Measurements from ENCODE around the gene GRM7. TPM values are rescaled to one million over a fixed set of nuclear protein-coding genes. Genes with fewer than 3 reads are reported as not detected.

The GRM7 gene
- total and polyA plus RNA-seq, 5 experiments from 2014 or later = not detected

DNA sequence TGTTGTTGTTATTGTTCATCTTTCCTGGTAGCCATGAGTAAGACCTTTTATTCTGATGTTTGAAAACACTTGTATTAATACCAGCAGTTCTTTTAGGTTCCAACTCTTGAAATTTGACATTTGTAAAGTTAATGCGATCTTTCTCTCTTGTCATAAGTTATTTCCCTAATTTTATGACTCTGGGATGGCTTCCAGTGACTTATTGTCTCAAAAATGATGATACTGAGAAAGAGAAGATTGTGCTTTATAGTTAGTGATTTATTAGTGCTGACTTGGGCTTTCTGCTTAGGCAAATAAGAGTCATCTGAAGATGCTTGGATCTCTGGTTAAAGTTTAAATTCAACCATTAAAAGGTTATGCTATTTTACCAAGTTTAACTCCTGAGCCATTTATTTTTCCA lies 715.2 kb downstream of the GRM7 start:
- no peak overlapping the region for H3K27ac Mint-ChIP-seq
- POLR2A ChIA-PET = no interaction called here
- peaks cover 0 to 2% (median 0%) of the 10 kb centered on the region in 3 donors for H3K36me3 Mint-ChIP-seq
- DNase-seq = no peak
- H3K4me1 Mint-ChIP-seq = peaks cover 0 to 2% (median 0%) of the 10 kb centered on the region in 4 donors
- peaks cover 0 to 12% (median 8%) of the 10 kb centered on the region in 5 donors for H3K27me3 Mint-ChIP-seq
- H3K4me3 Mint-ChIP-seq = no peak overlapping the region
- peaks cover 0 to 16% (median 8%) of the 10 kb centered on the region in 9 donors for H3K9me3 Mint-ChIP-seq
- ATAC-seq = no peak

- Mint-ChIP-seq H3K9me3 (peaks cover 0 to 12% (median 4%) of the 10 kb centered on the region in 9 donors), H3K36me3 (peaks cover 0 to under 1% (median 0%) of the 10 kb centered on the region in 3 donors), H3K4me3 (no peak overlapping the region), H3K4me1 (peaks cover 0 to 2% (median 0%) of the 10 kb centered on the region in 4 donors), H3K27me3 (peaks cover 0 to 12% (median 6%) of the 10 kb centered on the region in 5 donors), H3K27ac (no peak overlapping the region)
- POLR2A ChIA-PET = no interaction called here
- ATAC-seq (no peak), DNase-seq (no peak)
Observed at GRCh38 chr3:7576506-7576905, 715.6 kb downstream of the GRM7 start.

GRCh38 chr3:7577513-7577912 lies 716.6 kb downstream of the GRM7 start:
- Mint-ChIP-seq H3K27ac (no peak overlapping the region), H3K4me3 (no peak overlapping the region), H3K4me1 (peaks cover 0 to 2% (median 0%) of the 10 kb centered on the region in 4 donors), H3K27me3 (peaks cover 0 to 15% (median 9%) of the 10 kb centered on the region in 5 donors), H3K36me3 (no peaks in the 10 kb centered on the region), H3K9me3 (peaks cover 0 to 11% (median 0%) of the 10 kb centered on the region in 9 donors)
- ATAC-seq = no peak
- POLR2A ChIA-PET = no interaction called here
- no peak for DNase-seq

- Mint-ChIP-seq H3K27ac (no peak overlapping the region), H3K4me3 (no peak overlapping the region), H3K4me1 (no peaks in the 10 kb centered on the region), H3K9me3 (peaks cover 0 to 18% (median 0%) of the 10 kb centered on the region in 9 donors), H3K27me3 (peaks cover 0 to 18% (median 4%) of the 10 kb centered on the region in 5 donors), H3K36me3 (no peaks in the 10 kb centered on the region)
- ATAC-seq = no peak
- POLR2A ChIA-PET = no interaction called here
- no peak for DNase-seq
Observed at GRCh38 chr3:7581831-7582230, 720.9 kb downstream of the GRM7 start.

- Mint-ChIP-seq H3K4me3 (no peak overlapping the region), H3K27me3 (peaks cover 0 to 12% (median 4%) of the 10 kb centered on the region in 5 donors), H3K36me3 (no peaks in the 10 kb centered on the region), H3K9me3 (peaks cover 0 to 15% (median 0%) of the 10 kb centered on the region in 9 donors), H3K27ac (no peak overlapping the region), H3K4me1 (no peaks in the 10 kb centered on the region)
- ATAC-seq = no peak
- POLR2A ChIA-PET = no interaction called here
- DNase-seq = no peak
Observed at GRCh38 chr3:7585052-7585451, 724.1 kb downstream of the GRM7 start.

- Mint-ChIP-seq H3K9me3 (peaks cover 0 to 11% (median 0%) of the 10 kb centered on the region in 9 donors), H3K27ac (no peak overlapping the region), H3K4me1 (no peaks in the 10 kb centered on the region), H3K4me3 (no peak overlapping the region), H3K27me3 (peaks cover 0 to 17% (median 0%) of the 10 kb centered on the region in 5 donors), H3K36me3 (no peaks in the 10 kb centered on the region)
- ATAC-seq = no peak
- POLR2A ChIA-PET = no interaction called here
- DNase-seq = no peak
Observed at GRCh38 chr3:7588236-7588635, 727.3 kb downstream of the GRM7 start.

DNA sequence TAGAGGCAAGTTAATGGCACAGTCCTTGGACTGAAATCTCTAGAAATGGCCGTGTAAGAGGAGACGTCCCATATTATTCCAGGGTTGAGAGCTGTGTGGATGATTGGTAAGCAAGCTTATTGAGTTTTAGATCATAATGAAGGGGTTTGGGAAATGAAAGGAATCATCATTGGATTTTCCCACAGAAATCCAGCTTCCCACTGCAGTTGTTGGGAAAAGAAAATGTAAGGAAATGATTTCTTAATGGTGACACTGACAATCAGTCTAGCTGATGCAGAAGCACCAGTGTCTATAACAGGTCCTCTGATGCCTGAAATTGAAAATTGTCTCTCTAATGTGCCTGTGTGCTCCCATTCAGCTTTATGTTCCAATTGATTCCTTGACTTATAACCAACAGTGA lies 728.6 kb downstream of the GRM7 start:
- POLR2A ChIA-PET = no interaction called here

GRCh38 chr3:7602297-7602696 lies 741.4 kb downstream of the GRM7 start:
- POLR2A ChIA-PET = no interaction called here
- Mint-ChIP-seq H3K4me1 (no peaks in the 10 kb centered on the region), H3K36me3 (no peaks in the 10 kb centered on the region), H3K4me3 (no peak overlapping the region), H3K27ac (no peak overlapping the region), H3K27me3 (peaks cover 0 to 3% (median 0%) of the 10 kb centered on the region in 5 donors), H3K9me3 (no peaks in the 10 kb centered on the region)
- DNase-seq (no peak), ATAC-seq (no peak)

More for the DNA sequence above, 728.6 kb downstream of the GRM7 start:
- no peaks in the 10 kb centered on the region for H3K4me1 Mint-ChIP-seq
- no peak overlapping the region for H3K27ac Mint-ChIP-seq
- DNase-seq = no peak
- peaks cover 0 to 4% (median 0%) of the 10 kb centered on the region in 9 donors for H3K9me3 Mint-ChIP-seq
- peaks cover 0 to 21% (median 0%) of the 10 kb centered on the region in 5 donors for H3K27me3 Mint-ChIP-seq
- H3K36me3 Mint-ChIP-seq = no peaks in the 10 kb centered on the region
- no peak overlapping the region for H3K4me3 Mint-ChIP-seq
- ATAC-seq = no peak

DNA sequence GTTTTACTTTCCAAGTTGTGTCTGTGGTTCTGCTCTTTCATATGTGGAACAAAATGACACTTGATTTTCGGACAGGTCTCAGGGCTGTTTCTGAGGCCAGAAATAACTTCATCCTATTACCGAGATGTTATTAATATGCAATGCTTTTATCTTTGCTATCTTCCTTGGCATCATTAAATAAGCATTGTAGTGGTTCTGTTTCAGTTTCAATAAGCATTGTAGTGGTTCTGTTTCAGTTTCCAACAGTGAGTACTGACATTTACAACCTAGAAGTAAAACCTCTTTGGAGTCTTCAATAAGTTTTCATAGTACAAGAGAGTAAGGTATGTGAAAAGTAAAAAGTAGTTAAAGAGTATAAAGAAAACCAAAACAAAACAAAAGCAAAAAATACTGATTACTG lies 746.2 kb downstream of the GRM7 start:
- H3K36me3 Mint-ChIP-seq = no peaks in the 10 kb centered on the region

GRCh38 chr3:7607676-7608075 lies 746.8 kb downstream of the GRM7 start:
- Mint-ChIP-seq H3K9me3 (peaks cover 0 to 3% (median 0%) of the 10 kb centered on the region in 9 donors), H3K27ac (no peak overlapping the region), H3K4me1 (no peaks in the 10 kb centered on the region), H3K36me3 (no peaks in the 10 kb centered on the region), H3K27me3 (peaks cover 0 to 11% (median 0%) of the 10 kb centered on the region in 5 donors), H3K4me3 (no peak overlapping the region)
- DNase-seq (no peak), ATAC-seq (no peak)
- POLR2A ChIA-PET = no interaction called here

More for the DNA sequence above, 746.2 kb downstream of the GRM7 start:
- no peak for ATAC-seq
- Mint-ChIP-seq H3K9me3 (peaks cover 0 to 3% (median 0%) of the 10 kb centered on the region in 9 donors), H3K4me3 (no peak overlapping the region), H3K4me1 (no peaks in the 10 kb centered on the region), H3K27ac (no peak overlapping the region), H3K27me3 (peaks cover 0 to 11% (median 0%) of the 10 kb centered on the region in 5 donors)
- DNase-seq = no peak
- POLR2A ChIA-PET = no interaction called here

DNA sequence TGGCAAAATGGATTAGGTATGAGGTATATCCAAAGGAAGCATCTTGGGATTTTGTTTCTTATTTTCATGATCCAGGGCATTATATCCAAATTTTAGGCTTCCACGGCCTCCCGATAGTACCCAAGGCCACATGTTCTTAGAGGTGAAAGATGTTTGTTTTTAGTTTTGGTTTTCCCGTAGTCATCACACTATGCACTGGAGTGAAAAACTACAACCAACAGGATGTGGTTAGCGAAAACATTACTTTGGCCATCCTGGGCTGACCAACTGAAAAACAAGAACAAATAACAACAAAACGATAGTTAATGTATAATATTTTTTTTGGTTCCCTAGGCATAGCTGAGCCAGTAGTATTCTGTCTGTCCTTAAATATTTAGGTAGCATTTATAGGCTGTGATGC lies 749.7 kb downstream of the GRM7 start:
- no peak overlapping the region for H3K27ac Mint-ChIP-seq
- POLR2A ChIA-PET = no interaction called here
- H3K9me3 Mint-ChIP-seq = peaks cover 0 to 3% (median 0%) of the 10 kb centered on the region in 9 donors
- no peak overlapping the region for H3K4me3 Mint-ChIP-seq
- H3K27me3 Mint-ChIP-seq = peaks cover 0 to 11% (median 0%) of the 10 kb centered on the region in 5 donors
- no peaks in the 10 kb centered on the region for H3K4me1 Mint-ChIP-seq
- ATAC-seq (no peak), DNase-seq (no peak)
- no peaks in the 10 kb centered on the region for H3K36me3 Mint-ChIP-seq

GRCh38 chr3:7615043-7615442 lies 754.1 kb downstream of the GRM7 start:
- Mint-ChIP-seq H3K36me3 (no peaks in the 10 kb centered on the region), H3K4me3 (no peak overlapping the region), H3K4me1 (no peaks in the 10 kb centered on the region), H3K9me3 (peaks cover 0 to 3% (median 0%) of the 10 kb centered on the region in 9 donors), H3K27ac (no peak overlapping the region), H3K27me3 (peaks cover 0 to 3% (median 0%) of the 10 kb centered on the region in 5 donors)
- POLR2A ChIA-PET = no interaction called here
- ATAC-seq (no peak), DNase-seq (no peak)

DNA sequence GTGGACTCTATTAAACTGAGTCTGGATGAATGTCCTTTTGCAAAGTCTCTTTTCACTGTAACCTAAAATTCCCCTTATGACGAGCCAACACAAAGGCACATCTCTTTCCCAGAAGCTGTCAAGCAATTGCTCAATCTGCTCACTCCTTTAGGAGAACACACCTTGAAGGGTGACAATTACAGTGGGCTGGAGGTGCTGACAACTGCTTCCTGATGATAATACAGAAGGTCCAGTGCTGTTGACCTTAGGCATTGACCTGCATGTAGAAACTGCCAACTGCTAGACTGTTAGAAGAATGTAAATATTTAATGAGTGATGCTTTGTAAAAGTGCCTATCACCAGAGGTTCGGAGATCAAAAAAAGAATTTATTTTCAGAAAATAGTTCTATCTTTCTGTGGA lies 757.7 kb downstream of the GRM7 start:
- Mint-ChIP-seq H3K4me1 (no peaks in the 10 kb centered on the region), H3K9me3 (peaks cover 0 to 3% (median 0%) of the 10 kb centered on the region in 9 donors), H3K4me3 (no peak overlapping the region), H3K27ac (no peak overlapping the region), H3K36me3 (no peaks in the 10 kb centered on the region), H3K27me3 (peaks cover 0 to 5% (median 0%) of the 10 kb centered on the region in 5 donors)
- ATAC-seq (no peak), DNase-seq (no peak)
- POLR2A ChIA-PET = no interaction called here

DNA sequence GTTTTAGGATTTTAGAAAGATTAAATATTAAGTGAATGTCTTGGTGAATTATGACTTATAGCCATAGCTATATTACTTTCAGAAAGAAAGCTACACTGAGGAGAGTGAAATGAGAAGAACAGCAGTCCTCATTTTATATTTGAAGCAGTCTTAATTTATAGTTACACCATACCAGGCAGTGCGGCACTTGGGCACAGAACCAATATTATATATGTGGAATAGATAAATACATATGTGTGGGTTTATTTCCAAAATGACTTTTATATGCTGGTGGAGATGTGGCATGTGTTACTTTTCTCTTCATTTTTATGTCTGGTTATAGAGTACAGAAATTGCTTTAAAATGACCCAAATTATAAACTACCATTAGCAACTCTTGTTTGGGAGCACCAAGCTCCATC lies 759.5 kb downstream of the GRM7 start:
- no peak overlapping the region for H3K27ac Mint-ChIP-seq
- POLR2A ChIA-PET = no interaction called here

More for the DNA sequence above, 759.5 kb downstream of the GRM7 start:
- H3K9me3 Mint-ChIP-seq = no peaks in the 10 kb centered on the region
- no peak for ATAC-seq
- no peak for DNase-seq
- H3K36me3 Mint-ChIP-seq = no peaks in the 10 kb centered on the region
- no peaks in the 10 kb centered on the region for H3K4me1 Mint-ChIP-seq
- peaks cover 0 to 5% (median 0%) of the 10 kb centered on the region in 5 donors for H3K27me3 Mint-ChIP-seq
- no peak overlapping the region for H3K4me3 Mint-ChIP-seq

Data from naive thymus-derived CD8-positive, alpha-beta T cell (primary cell).